Pons (tissue), 1 donor: ENCODE data around the gene MAP7D3.
"Not testable (repeated sequence)": the region's sequence is repeated elsewhere in the genome, so short reads cannot be mapped to it uniquely, and the experiment has no call there.

ENCODE experiments used
- DNase-seq: peaks from one replicate; pipeline ENCODE4 v3.0.0-alpha.2; 2016; ENCODE audit warnings: low spot score

Gene MAP7D3

GRCh38 chrX:136182414-136182813, 68.8 kb downstream of the MAP7D3 start:
- no peak for DNase-seq

- DNase-seq: no peak
Measured at GRCh38 chrX:136179133-136179532, 72.1 kb downstream of the MAP7D3 start.

DNA sequence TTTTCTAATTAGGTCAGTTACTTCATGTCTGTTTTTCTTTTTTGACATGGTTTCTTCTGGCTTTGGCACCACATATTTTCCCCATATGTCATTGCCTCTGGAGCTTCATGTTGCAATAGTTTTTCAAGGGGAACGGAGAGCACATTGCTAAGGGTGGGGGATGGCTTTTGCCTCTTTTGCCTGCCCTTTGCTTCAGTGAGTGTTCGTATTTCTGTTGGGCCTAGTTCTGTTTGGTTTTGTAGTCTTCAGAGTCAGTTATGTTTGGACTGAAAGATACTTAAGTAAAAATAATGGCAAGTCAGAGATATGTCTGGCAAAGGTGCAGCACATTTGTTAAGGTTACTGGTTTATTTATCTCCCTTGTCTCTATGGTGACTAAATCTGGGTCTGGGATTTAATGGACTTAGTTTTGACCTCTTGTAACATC, 74.8 kb downstream of the MAP7D3 start:
- DNase-seq: no peak

DNA sequence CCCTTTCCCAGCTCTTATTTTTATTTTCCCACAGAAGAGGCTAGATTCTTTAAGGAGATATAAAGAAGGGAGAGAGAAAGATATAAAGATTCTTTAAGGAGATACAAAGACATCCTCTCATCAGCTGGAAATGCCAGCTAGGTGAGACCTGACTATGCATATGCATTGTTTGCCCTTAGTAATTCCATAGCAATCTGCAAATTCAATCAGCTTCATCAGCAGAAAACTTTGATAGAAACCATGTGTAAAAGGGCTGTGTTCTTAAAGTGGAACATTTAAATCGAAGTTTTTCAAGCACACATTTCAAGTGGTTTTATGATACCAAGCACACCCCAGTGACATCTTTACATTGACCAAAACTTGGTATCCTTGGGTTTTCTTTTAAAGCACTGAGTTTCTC, 79.8 kb downstream of the MAP7D3 start:
- DNase-seq: no peak

DNA sequence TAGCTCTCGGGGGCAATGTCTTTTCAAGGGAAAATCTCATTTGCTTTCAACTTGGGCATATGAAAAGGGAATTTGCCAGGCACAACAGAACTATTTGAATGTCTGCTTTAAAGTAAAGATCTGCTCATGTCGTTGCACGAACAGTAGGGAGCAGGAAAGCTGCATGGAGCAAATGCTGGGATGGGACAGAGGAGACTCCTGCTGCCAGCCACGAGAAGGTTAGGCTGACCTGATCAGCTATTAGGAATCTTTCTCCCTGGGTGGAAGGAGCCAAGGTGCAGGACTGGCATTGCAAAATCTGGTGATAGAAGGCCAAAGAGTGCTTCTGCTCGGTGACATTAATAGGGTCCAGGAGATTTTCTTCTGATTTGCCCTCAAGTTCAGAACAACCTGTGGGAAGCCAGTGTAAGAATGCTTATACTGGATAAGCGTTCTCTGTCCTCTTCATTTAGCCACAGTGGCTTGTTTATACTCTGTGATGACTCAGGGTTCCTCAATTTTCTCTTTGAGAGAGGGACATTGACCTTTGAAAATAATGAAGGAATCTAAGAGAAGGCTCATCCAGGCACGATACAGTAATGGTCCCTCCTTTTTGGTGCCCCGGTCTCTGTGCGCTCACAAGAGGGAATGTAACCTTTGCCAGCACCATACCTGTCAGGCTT, 80.9 kb downstream of the MAP7D3 start:
- DNase-seq: peak; percentile 36

DNA sequence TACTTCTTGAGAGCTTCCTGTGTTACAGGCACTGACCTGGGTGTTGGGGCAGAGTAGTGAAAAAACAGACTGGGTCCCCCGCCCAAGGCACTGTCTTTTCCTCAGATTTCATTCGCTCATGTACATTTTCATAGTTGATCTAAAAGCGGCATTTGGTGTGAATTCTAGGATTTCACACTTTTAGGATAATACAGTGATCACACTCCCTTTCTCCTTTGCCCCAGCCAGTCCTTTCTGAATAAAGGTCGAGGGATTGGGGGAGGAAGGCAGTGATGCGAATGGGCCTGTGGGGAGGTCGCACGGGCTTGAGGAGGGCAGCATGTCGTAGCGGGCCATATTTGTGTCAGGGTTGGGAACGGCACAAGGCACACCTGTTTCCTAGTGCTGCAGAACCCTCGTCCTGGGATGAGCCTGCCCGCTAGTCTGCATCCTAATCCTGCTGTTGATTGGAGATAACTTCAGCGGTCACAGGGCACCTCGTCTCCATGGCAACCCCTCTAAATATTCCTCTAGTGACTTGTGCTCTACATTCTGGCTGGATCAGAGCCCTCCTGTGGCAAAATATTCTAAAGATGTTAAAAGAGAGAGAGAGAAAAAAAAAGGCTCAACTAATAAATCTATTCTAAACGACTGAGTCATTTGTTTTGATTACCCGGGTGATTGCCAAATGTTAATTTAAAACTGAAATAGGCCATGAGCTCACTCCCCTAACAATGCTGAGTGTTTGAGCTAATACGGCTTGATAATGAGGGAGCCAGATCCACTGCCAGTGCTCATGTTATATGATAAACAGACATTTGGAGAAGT, 82.1 kb downstream of the MAP7D3 start:
- peak; percentile 19 for DNase-seq

- DNase-seq: not testable (repeated sequence)
Measured at GRCh38 chrX:136167989-136168388, 83.2 kb downstream of the MAP7D3 start.

- peak; percentile 22 for DNase-seq
Measured at GRCh38 chrX:136166221-136166855, 84.9 kb downstream of the MAP7D3 start.

DNA sequence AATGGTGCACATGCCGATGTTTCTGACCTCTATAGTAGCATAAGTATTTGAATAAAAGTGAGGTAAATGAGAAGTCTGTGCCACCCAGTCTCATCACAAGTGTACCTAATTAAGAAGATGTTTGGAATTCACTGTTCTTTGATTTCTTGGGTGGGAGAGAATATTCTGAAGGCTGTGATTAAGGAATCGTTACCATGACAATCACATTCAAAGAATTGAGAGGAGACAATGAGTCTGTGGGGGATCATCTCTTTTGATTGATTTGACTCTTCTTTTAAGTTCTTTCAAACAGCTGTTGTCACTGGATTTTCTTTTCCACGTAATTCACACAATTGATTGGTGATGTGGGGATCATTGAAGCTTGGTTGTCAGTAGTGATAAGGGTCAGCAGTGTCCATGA, 85.8 kb downstream of the MAP7D3 start:
- no peak for DNase-seq

- DNase-seq: no peak
Measured at GRCh38 chrX:136163689-136164088, 87.5 kb downstream of the MAP7D3 start.
